ENCODE data around the gene CEP70. TPM values are rescaled to one million over a fixed set of nuclear protein-coding genes. Genes with fewer than 3 reads are reported as not detected.

Gene CEP70
- total and polyA plus RNA-seq, 4 donors, result 14.6 to 49.5 (median 21.5) TPM

DNA sequence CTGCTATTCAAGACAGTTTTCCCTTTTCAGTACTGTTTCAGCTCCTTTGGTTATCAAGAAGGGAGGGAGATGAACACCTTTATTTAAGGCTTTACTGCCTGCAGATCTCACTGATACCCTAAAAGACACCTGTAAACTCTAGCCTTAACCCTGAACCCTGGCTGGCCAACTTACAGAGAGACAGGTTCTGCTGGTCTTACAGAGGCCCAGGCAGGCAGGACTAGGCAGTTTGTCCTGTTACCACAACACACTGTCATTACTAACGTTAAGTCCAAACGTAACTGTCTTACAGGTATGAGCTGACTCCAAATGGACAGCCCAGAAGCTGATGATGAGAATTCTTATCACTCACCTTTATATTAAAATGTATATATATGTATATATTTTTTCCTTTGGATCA lies 117.5 kb downstream of the CEP70 start:
- DNase-seq (no peak), ATAC-seq (ENCODE audit: low FRiP score) (no peak)
- 84 to 88% methylated on average over 2 of the region's 2 CpGs for WGBS, 2 donors
- Histone ChIP-seq H3K4me3 (ENCODE audit: low read length in 2 of 2) (no peak overlapping the region), H3K36me3 (ENCODE audit: control insufficient read depth in 1 of 2, insufficient read depth in 2 of 2, low read length in 1 of 2) (no peaks in the 10 kb centered on the region), H3K9me3 (ENCODE audit: control insufficient read depth, low read length) (no peaks in the 10 kb centered on the region), H3K27ac (ENCODE audit: low read depth in 1 of 2, low read length in 2 of 2) (no peak overlapping the region), H3K27me3 (ENCODE audit: control insufficient read depth in 1 of 2, insufficient read depth in 2 of 2, low read length in 1 of 2) (no peaks in the 10 kb centered on the region), H3K4me1 (ENCODE audit: control insufficient read depth in 1 of 2, insufficient read depth in 2 of 2, low read length in 2 of 2) (peaks cover 1 to 4% of the 10 kb centered on the region in 2 donors)
- intact Hi-C loops (cut with DNase I), result loop anchor here in 1 of 2 donors (10.0 kb wide), 1 partner anchor 438 kb away; no protein-coding TSS in a partner anchor

GRCh38 chr3:138474163-138474562 lies 119.9 kb downstream of the CEP70 start:
- no peak for ATAC-seq (ENCODE audit: low FRiP score)
- Histone ChIP-seq H3K27me3 (ENCODE audit: control insufficient read depth in 1 of 2, insufficient read depth in 2 of 2, low read length in 1 of 2) (no peaks in the 10 kb centered on the region), H3K27ac (ENCODE audit: low read depth in 1 of 2, low read length in 2 of 2) (no peak overlapping the region), H3K4me3 (ENCODE audit: low read length in 2 of 2) (no peak overlapping the region), H3K36me3 (ENCODE audit: control insufficient read depth in 1 of 2, insufficient read depth in 2 of 2, low read length in 1 of 2) (no peaks in the 10 kb centered on the region), H3K4me1 (ENCODE audit: control insufficient read depth in 1 of 2, insufficient read depth in 2 of 2, low read length in 2 of 2) (peaks cover 1 to 4% of the 10 kb centered on the region in 2 donors), H3K9me3 (ENCODE audit: control insufficient read depth, low read length) (no peaks in the 10 kb centered on the region)
- peak in 1 of 2 donors; percentile 71 for DNase-seq
- intact Hi-C loops (cut with DNase I), result loop anchor here in 1 of 2 donors (10.0 kb wide), 1 partner anchor 441 kb away; no protein-coding TSS in a partner anchor
- WGBS, 2 donors, result 78 to 81% methylated on average over 6 of the region's 6 CpGs

DNA sequence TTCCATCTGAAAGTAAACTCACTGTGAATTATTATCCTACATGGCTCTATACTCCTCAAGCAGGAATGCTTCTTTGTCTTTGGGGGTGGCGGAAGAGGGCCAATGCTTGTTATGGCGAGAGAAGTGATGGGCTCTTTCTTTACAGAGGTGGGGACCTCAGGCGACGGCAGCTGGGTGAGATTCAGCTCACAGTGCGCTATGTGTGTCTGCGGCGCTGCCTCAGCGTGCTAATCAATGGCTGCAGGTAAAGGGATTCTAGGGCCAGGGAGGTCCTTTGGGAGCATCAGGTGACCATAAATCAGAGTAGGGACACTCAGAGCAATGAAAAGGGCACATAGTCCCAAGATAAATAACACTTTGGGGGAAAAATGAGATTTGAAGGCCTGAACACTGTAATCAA lies 120.7 kb downstream of the CEP70 start:
- H3K36me3 ChIP-seq (ENCODE audit: control insufficient read depth in 1 of 2, insufficient read depth in 2 of 2, low read length in 1 of 2), result no peaks in the 10 kb centered on the region
- intact Hi-C loops (cut with DNase I), result loop anchor here in 1 of 2 donors (10.0 kb wide), 1 partner anchor 441 kb away; no protein-coding TSS in a partner anchor
- no peaks in the 10 kb centered on the region for H3K9me3 ChIP-seq (ENCODE audit: control insufficient read depth, low read length)
- WGBS, 2 donors, result 98 to 99% methylated on average over 8 of the region's 8 CpGs
- no peak overlapping the region for H3K27ac ChIP-seq (ENCODE audit: low read depth in 1 of 2, low read length in 2 of 2)
- H3K4me1 ChIP-seq (ENCODE audit: control insufficient read depth in 1 of 2, insufficient read depth in 2 of 2, low read length in 2 of 2), result peaks cover 1 to 4% of the 10 kb centered on the region in 2 donors
- ATAC-seq (ENCODE audit: low FRiP score) (no peak), DNase-seq (peak in 1 of 2 donors; percentile 23)
- H3K27me3 ChIP-seq (ENCODE audit: control insufficient read depth in 1 of 2, insufficient read depth in 2 of 2, low read length in 1 of 2), result no peaks in the 10 kb centered on the region
- no peak overlapping the region for H3K4me3 ChIP-seq (ENCODE audit: low read length in 2 of 2)

GRCh38 chr3:138472141-138472825 lies 121.8 kb downstream of the CEP70 start:
- no peak overlapping the region for H3K4me3 ChIP-seq (ENCODE audit: low read length in 2 of 2)
- intact Hi-C loops (cut with DNase I), result loop anchor here in 1 of 2 donors (10.0 kb wide), 1 partner anchor 443 kb away; no protein-coding TSS in a partner anchor
- ATAC-seq (ENCODE audit: low FRiP score) (no peak), DNase-seq (peak in 1 of 2 donors; percentile 45)
- H3K4me1 ChIP-seq (ENCODE audit: control insufficient read depth in 1 of 2, insufficient read depth in 2 of 2, low read length in 2 of 2), result no peaks in the 10 kb centered on the region
- no peaks in the 10 kb centered on the region for H3K36me3 ChIP-seq (ENCODE audit: control insufficient read depth in 1 of 2, insufficient read depth in 2 of 2, low read length in 1 of 2)
- 95 to 99% methylated on average over 8 of the region's 8 CpGs for WGBS, 2 donors
- H3K27me3 ChIP-seq (ENCODE audit: control insufficient read depth in 1 of 2, insufficient read depth in 2 of 2, low read length in 1 of 2), result no peaks in the 10 kb centered on the region
- H3K27ac ChIP-seq (ENCODE audit: low read depth in 1 of 2, low read length in 2 of 2), result no peak overlapping the region
- H3K9me3 ChIP-seq (ENCODE audit: control insufficient read depth, low read length), result no peaks in the 10 kb centered on the region

GRCh38 chr3:138471481-138471880 lies 122.6 kb downstream of the CEP70 start:
- Histone ChIP-seq H3K36me3 (ENCODE audit: control insufficient read depth in 1 of 2, insufficient read depth in 2 of 2, low read length in 1 of 2) (no peaks in the 10 kb centered on the region), H3K27ac (ENCODE audit: low read depth in 1 of 2, low read length in 2 of 2) (no peak overlapping the region), H3K4me1 (ENCODE audit: control insufficient read depth in 1 of 2, insufficient read depth in 2 of 2, low read length in 2 of 2) (no peaks in the 10 kb centered on the region), H3K27me3 (ENCODE audit: control insufficient read depth in 1 of 2, insufficient read depth in 2 of 2, low read length in 1 of 2) (no peaks in the 10 kb centered on the region), H3K9me3 (ENCODE audit: control insufficient read depth, low read length) (no peaks in the 10 kb centered on the region), H3K4me3 (ENCODE audit: low read length in 2 of 2) (no peak overlapping the region)
- ATAC-seq (ENCODE audit: low FRiP score), result no peak
- no peak for DNase-seq
- intact Hi-C loops (cut with DNase I), result loop anchor here in 1 of 2 donors (10.0 kb wide), 1 partner anchor 443 kb away; no protein-coding TSS in a partner anchor
- WGBS, 2 donors, result 90 to 91% methylated on average over 1 of the region's 1 CpG

DNA sequence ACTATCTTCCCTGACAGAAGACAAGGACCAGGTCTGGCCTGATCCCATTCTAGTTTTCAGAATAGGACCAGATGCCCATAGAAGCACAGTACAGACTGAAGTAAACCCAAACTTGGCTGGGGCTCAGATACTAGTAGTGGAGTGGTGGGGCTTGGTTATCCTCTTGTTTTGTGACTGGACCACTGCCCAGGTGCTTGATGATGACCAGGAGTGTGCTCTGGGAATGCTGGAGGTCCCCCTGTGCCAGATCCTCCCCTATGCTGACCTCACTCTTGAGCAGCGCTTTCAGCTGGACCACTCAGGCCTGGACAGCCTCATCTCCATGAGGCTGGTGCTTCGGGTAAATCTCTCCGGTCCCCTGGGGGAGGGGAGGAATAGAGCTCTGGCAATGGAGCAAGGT lies 123.4 kb downstream of the CEP70 start:
- no peak overlapping the region for H3K4me3 ChIP-seq (ENCODE audit: low read length in 2 of 2)
- intact Hi-C loops (cut with DNase I), result loop anchor here in 1 of 2 donors (10.0 kb wide), 1 partner anchor 444 kb away; no protein-coding TSS in a partner anchor
- H3K36me3 ChIP-seq (ENCODE audit: control insufficient read depth in 1 of 2, insufficient read depth in 2 of 2, low read length in 1 of 2), result no peaks in the 10 kb centered on the region
- peak in 1 of 2 donors; percentile 44 for DNase-seq
- WGBS, 2 donors, result 78 to 88% methylated on average over 3 of the region's 3 CpGs
- H3K27ac ChIP-seq (ENCODE audit: low read depth in 1 of 2, low read length in 2 of 2), result no peak overlapping the region
- H3K4me1 ChIP-seq (ENCODE audit: control insufficient read depth in 1 of 2, insufficient read depth in 2 of 2, low read length in 2 of 2), result no peaks in the 10 kb centered on the region
- ATAC-seq (ENCODE audit: low FRiP score), result no peak
- H3K27me3 ChIP-seq (ENCODE audit: control insufficient read depth in 1 of 2, insufficient read depth in 2 of 2, low read length in 1 of 2), result no peaks in the 10 kb centered on the region
- no peaks in the 10 kb centered on the region for H3K9me3 ChIP-seq (ENCODE audit: control insufficient read depth, low read length)

GRCh38 chr3:138469874-138470273 lies 124.2 kb downstream of the CEP70 start:
- H3K9me3 ChIP-seq (ENCODE audit: control insufficient read depth, low read length), result no peaks in the 10 kb centered on the region
- no peaks in the 10 kb centered on the region for H3K36me3 ChIP-seq (ENCODE audit: control insufficient read depth in 1 of 2, insufficient read depth in 2 of 2, low read length in 1 of 2)
- DNase-seq (peak in 1 of 2 donors; percentile 37), ATAC-seq (ENCODE audit: low FRiP score) (no peak)
- WGBS, 2 donors, result 95 to 99% methylated on average over 6 of the region's 6 CpGs
- intact Hi-C loops (cut with DNase I), result loop anchor here in 1 of 2 donors (10.0 kb wide), 1 partner anchor 445 kb away; no protein-coding TSS in a partner anchor
- no peaks in the 10 kb centered on the region for H3K27me3 ChIP-seq (ENCODE audit: control insufficient read depth in 1 of 2, insufficient read depth in 2 of 2, low read length in 1 of 2)
- H3K4me3 ChIP-seq (ENCODE audit: low read length in 2 of 2), result no peak overlapping the region
- no peaks in the 10 kb centered on the region for H3K4me1 ChIP-seq (ENCODE audit: control insufficient read depth in 1 of 2, insufficient read depth in 2 of 2, low read length in 2 of 2)
- H3K27ac ChIP-seq (ENCODE audit: low read depth in 1 of 2, low read length in 2 of 2), result no peak overlapping the region

DNA sequence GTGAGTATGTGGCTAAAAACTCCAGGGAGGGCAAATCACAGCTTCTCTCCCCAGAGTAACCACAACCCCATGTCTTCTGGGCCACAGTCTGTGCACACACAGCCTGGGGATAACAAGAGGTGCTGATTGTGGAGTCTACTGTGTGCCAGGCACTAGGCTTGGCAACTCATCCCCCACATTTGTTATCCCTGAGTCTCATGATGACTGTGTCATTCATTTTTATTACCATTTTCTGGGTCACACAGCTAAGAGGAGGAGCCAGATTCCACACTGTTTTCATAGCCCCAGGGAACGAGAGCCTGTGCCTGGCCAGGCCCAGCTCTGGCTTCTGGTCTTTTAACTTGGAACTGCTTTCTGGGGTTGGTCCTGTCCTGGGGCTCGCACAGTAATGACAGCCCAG lies 125.2 kb downstream of the CEP70 start:
- Histone ChIP-seq H3K9me3 (ENCODE audit: control insufficient read depth, low read length) (no peaks in the 10 kb centered on the region), H3K27me3 (ENCODE audit: control insufficient read depth in 1 of 2, insufficient read depth in 2 of 2, low read length in 1 of 2) (no peaks in the 10 kb centered on the region), H3K4me3 (ENCODE audit: low read length in 2 of 2) (no peak overlapping the region), H3K36me3 (ENCODE audit: control insufficient read depth in 1 of 2, insufficient read depth in 2 of 2, low read length in 1 of 2) (no peaks in the 10 kb centered on the region), H3K4me1 (ENCODE audit: control insufficient read depth in 1 of 2, insufficient read depth in 2 of 2, low read length in 2 of 2) (no peaks in the 10 kb centered on the region), H3K27ac (ENCODE audit: low read depth in 1 of 2, low read length in 2 of 2) (no peak overlapping the region)
- intact Hi-C loops (cut with DNase I), result no loop called here
- DNase-seq, result peak in 1 of 2 donors; percentile 38
- ATAC-seq (ENCODE audit: low FRiP score), result no peak
- 3 to 8% methylated on average over 2 of the region's 2 CpGs for WGBS, 2 donors

GRCh38 chr3:138468451-138468850 lies 125.6 kb downstream of the CEP70 start:
- peak in 1 of 2 donors; percentile 14 for DNase-seq
- 74 to 85% methylated on average over 6 of the region's 6 CpGs for WGBS, 2 donors
- Histone ChIP-seq H3K9me3 (ENCODE audit: control insufficient read depth, low read length) (no peaks in the 10 kb centered on the region), H3K4me3 (ENCODE audit: low read length in 2 of 2) (no peak overlapping the region), H3K27me3 (ENCODE audit: control insufficient read depth in 1 of 2, insufficient read depth in 2 of 2, low read length in 1 of 2) (no peaks in the 10 kb centered on the region), H3K27ac (ENCODE audit: low read depth in 1 of 2, low read length in 2 of 2) (no peak overlapping the region), H3K36me3 (ENCODE audit: control insufficient read depth in 1 of 2, insufficient read depth in 2 of 2, low read length in 1 of 2) (no peaks in the 10 kb centered on the region), H3K4me1 (ENCODE audit: control insufficient read depth in 1 of 2, insufficient read depth in 2 of 2, low read length in 2 of 2) (no peaks in the 10 kb centered on the region)
- intact Hi-C loops (cut with DNase I), result no loop called here
- no peak for ATAC-seq (ENCODE audit: low FRiP score)
